ENCODE data around the gene CACNB2.

The CACNB2 gene

GRCh38 chr10:18297659-18298058 is 157.4 kb downstream of the CACNB2 start:
- Histone ChIP-seq H3K9ac (ENCODE audit: low read depth, low read length) (no peak overlapping the region), H3K4me3 (ENCODE audit: low read length) (no peak overlapping the region), H3K9me3 (ENCODE audit: insufficient read depth, low read depth, low read length) (no peaks in the 10 kb centered on the region), H3K4me1 (ENCODE audit: insufficient read depth, low read length) (peaks cover 3% of the 10 kb centered on the region; the same call in 1 of the 2 replicates), H3K27ac (ENCODE audit: low read depth, low read length) (no peak overlapping the region), H3K36me3 (ENCODE audit: insufficient read depth, low read length) (no peaks in the 10 kb centered on the region), H3K27me3 (ENCODE audit: insufficient read depth, low read length) (no peaks in the 10 kb centered on the region)
- 98% methylated on average over 5 of the region's 5 CpGs for WGBS

DNA sequence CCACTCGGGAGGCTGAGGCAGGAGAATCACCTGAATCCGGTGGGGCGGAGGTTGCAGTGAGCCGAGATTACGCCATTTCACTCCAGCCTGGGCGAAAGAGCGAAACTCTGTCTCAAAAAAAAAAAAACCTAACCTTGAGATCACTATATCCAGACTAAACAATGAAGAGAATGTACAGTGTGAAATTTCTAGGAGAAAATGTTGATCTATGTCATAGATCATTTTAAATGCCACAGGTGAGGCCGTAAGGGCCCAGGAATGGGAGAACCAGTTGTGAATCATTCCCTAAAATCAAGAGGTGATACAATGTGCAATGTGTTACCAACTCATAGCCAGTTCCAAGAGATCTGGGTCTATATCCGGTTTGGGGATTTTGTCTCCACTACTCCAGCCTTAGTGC is 158.0 kb downstream of the CACNB2 start:
- H3K9ac ChIP-seq (ENCODE audit: low read depth, low read length) = no peak overlapping the region
- H3K4me3 ChIP-seq (ENCODE audit: low read length) = no peak overlapping the region
- no peak overlapping the region for H3K27ac ChIP-seq (ENCODE audit: low read depth, low read length)
- no peaks in the 10 kb centered on the region for H3K36me3 ChIP-seq (ENCODE audit: insufficient read depth, low read length)
- H3K27me3 ChIP-seq (ENCODE audit: insufficient read depth, low read length) = no peaks in the 10 kb centered on the region
- WGBS = 93% methylated on average over 9 of the region's 9 CpGs
- peaks cover 3% of the 10 kb centered on the region; the same call in 1 of the 2 replicates for H3K4me1 ChIP-seq (ENCODE audit: insufficient read depth, low read length)
- no peaks in the 10 kb centered on the region for H3K9me3 ChIP-seq (ENCODE audit: insufficient read depth, low read depth, low read length)

- H3K9me3 ChIP-seq (ENCODE audit: insufficient read depth, low read depth, low read length) = no peaks in the 10 kb centered on the region
- no peaks in the 10 kb centered on the region for H3K4me1 ChIP-seq (ENCODE audit: insufficient read depth, low read length)
- WGBS = 94% methylated on average over 10 of the region's 12 CpGs
- H3K27me3 ChIP-seq (ENCODE audit: insufficient read depth, low read length) = no peaks in the 10 kb centered on the region
- no peaks in the 10 kb centered on the region for H3K36me3 ChIP-seq (ENCODE audit: insufficient read depth, low read length)
- no peak overlapping the region for H3K9ac ChIP-seq (ENCODE audit: low read depth, low read length)
- H3K4me3 ChIP-seq (ENCODE audit: low read length) = no peak overlapping the region
- H3K27ac ChIP-seq (ENCODE audit: low read depth, low read length) = no peak overlapping the region
These were observed 163.9 kb downstream of the CACNB2 start for GRCh38 chr10:18303851-18304801.

GRCh38 chr10:18306031-18306430 is 165.8 kb downstream of the CACNB2 start:
- Histone ChIP-seq H3K4me1 (ENCODE audit: insufficient read depth, low read length) (no peaks in the 10 kb centered on the region), H3K4me3 (ENCODE audit: low read length) (no peak overlapping the region), H3K36me3 (ENCODE audit: insufficient read depth, low read length) (no peaks in the 10 kb centered on the region), H3K27me3 (ENCODE audit: insufficient read depth, low read length) (no peaks in the 10 kb centered on the region), H3K9me3 (ENCODE audit: insufficient read depth, low read depth, low read length) (no peaks in the 10 kb centered on the region), H3K9ac (ENCODE audit: low read depth, low read length) (no peak overlapping the region), H3K27ac (ENCODE audit: low read depth, low read length) (no peak overlapping the region)
- WGBS = 95% methylated on average over 3 of the region's 3 CpGs

DNA sequence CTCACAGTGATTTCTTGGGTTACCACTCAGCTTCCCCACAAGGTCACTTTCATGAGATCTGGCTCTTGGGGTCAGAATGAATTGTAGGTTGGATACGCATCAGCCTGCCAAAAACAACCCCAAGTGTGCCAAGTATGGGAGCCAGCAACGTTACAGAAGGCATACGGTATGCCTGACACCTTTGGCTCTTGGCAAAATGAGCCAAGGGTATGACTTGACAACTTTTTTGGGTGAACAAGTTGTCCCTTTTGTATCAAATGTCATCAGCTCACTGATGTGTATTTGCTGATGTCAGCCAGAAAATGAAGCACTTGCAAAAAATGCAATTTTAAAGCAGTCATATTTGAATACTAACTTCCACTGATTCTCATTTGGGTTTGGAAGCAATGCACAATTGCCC is 168.4 kb downstream of the CACNB2 start:
- no peak overlapping the region for H3K27ac ChIP-seq (ENCODE audit: low read depth, low read length)

DNA sequence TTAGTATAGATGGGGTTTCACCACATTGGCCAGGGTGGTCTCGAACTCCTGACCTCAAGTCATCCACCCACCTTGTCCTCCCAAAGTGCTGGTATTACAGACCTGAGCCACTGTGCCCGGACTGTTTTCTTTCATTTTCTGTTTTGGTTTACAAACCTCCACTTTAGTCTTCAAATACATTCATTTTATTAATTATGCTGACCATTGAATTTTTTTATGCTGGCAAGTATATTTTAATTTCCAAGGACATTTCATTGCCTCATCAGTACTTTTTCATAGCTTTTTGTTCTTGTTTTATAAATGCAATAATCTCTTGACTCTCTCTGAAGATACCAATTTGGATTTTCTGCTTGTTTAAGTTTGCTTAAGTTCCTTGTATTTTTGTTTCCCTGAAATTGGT is 170.5 kb downstream of the CACNB2 start:
- Histone ChIP-seq H3K4me1 (ENCODE audit: insufficient read depth, low read length) (no peaks in the 10 kb centered on the region), H3K27ac (ENCODE audit: low read depth, low read length) (no peak overlapping the region), H3K4me3 (ENCODE audit: low read length) (no peak overlapping the region), H3K27me3 (ENCODE audit: insufficient read depth, low read length) (no peaks in the 10 kb centered on the region), H3K36me3 (ENCODE audit: insufficient read depth, low read length) (no peaks in the 10 kb centered on the region), H3K9ac (ENCODE audit: low read depth, low read length) (no peak overlapping the region), H3K9me3 (ENCODE audit: insufficient read depth, low read depth, low read length) (no peaks in the 10 kb centered on the region)
- WGBS = 89% methylated on average over 2 of the region's 2 CpGs

More for the DNA sequence above, 168.4 kb downstream of the CACNB2 start:
- Histone ChIP-seq H3K9me3 (ENCODE audit: insufficient read depth, low read depth, low read length) (no peaks in the 10 kb centered on the region), H3K27me3 (ENCODE audit: insufficient read depth, low read length) (no peaks in the 10 kb centered on the region), H3K36me3 (ENCODE audit: insufficient read depth, low read length) (no peaks in the 10 kb centered on the region), H3K4me3 (ENCODE audit: low read length) (no peak overlapping the region), H3K9ac (ENCODE audit: low read depth, low read length) (no peak overlapping the region), H3K4me1 (ENCODE audit: insufficient read depth, low read length) (no peaks in the 10 kb centered on the region)
- 94% methylated on average over 3 of the region's 3 CpGs for WGBS

GRCh38 chr10:18312374-18313139 is 172.3 kb downstream of the CACNB2 start:
- H3K9ac ChIP-seq (ENCODE audit: low read depth, low read length) = no peak overlapping the region
- H3K27me3 ChIP-seq (ENCODE audit: insufficient read depth, low read length) = no peaks in the 10 kb centered on the region
- no peaks in the 10 kb centered on the region for H3K36me3 ChIP-seq (ENCODE audit: insufficient read depth, low read length)
- H3K27ac ChIP-seq (ENCODE audit: low read depth, low read length) = no peak overlapping the region
- no peaks in the 10 kb centered on the region for H3K9me3 ChIP-seq (ENCODE audit: insufficient read depth, low read depth, low read length)
- no peaks in the 10 kb centered on the region for H3K4me1 ChIP-seq (ENCODE audit: insufficient read depth, low read length)
- 46% methylated on average over 6 of the region's 7 CpGs for WGBS
- no peak overlapping the region for H3K4me3 ChIP-seq (ENCODE audit: low read length)

DNA sequence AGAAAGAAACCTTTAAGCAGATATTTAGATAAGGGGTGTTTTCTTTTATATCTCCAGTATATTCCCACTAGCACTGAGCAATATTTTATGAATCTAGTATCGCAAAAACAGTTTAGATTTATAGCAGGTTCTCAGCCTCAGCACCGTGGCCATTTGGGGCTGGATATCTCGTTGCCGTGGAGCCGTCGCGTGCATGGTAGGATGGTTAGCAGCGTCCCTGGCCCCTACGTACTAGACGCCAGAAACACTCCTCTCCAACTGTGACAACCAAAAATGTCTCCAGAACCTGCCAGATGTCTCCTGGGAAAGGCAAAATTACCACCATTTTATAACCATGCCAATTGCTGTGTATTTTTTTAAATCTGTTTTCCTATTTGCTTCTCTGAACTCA is 172.9 kb downstream of the CACNB2 start:
- H3K27me3 ChIP-seq (ENCODE audit: insufficient read depth, low read length) = no peaks in the 10 kb centered on the region
- H3K36me3 ChIP-seq (ENCODE audit: insufficient read depth, low read length) = no peaks in the 10 kb centered on the region
- H3K9ac ChIP-seq (ENCODE audit: low read depth, low read length) = no peak overlapping the region
- no peak overlapping the region for H3K27ac ChIP-seq (ENCODE audit: low read depth, low read length)
- 93% methylated on average over 10 of the region's 10 CpGs for WGBS
- no peak overlapping the region for H3K4me3 ChIP-seq (ENCODE audit: low read length)
- no peaks in the 10 kb centered on the region for H3K9me3 ChIP-seq (ENCODE audit: insufficient read depth, low read depth, low read length)
- H3K4me1 ChIP-seq (ENCODE audit: insufficient read depth, low read length) = no peaks in the 10 kb centered on the region

DNA sequence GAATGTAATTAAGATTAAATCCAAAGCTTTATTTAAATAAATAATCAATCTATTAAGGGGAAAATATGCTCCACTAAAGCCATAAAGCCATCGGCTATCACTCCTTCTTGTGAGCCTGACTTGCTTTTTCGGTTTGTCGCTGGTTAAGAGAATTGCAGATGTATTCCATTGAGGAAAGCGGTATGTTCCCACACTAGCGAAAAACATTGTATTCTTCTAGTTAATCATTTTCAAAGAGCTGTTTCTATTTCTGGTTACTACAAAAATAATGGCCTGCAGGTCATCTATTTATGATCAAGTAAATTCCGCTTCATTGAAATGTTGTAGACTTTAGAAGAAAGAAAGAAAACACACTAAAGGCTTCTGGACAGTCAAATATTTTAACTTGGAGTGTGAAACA is 173.4 kb downstream of the CACNB2 start:
- H3K4me3 ChIP-seq (ENCODE audit: low read length) = no peak overlapping the region
- no peaks in the 10 kb centered on the region for H3K36me3 ChIP-seq (ENCODE audit: insufficient read depth, low read length)
- no peak overlapping the region for H3K27ac ChIP-seq (ENCODE audit: low read depth, low read length)
- 96% methylated on average over 4 of the region's 6 CpGs for WGBS
- no peaks in the 10 kb centered on the region for H3K9me3 ChIP-seq (ENCODE audit: insufficient read depth, low read depth, low read length)
- no peaks in the 10 kb centered on the region for H3K4me1 ChIP-seq (ENCODE audit: insufficient read depth, low read length)
- no peak overlapping the region for H3K9ac ChIP-seq (ENCODE audit: low read depth, low read length)
- H3K27me3 ChIP-seq (ENCODE audit: insufficient read depth, low read length) = no peaks in the 10 kb centered on the region

DNA sequence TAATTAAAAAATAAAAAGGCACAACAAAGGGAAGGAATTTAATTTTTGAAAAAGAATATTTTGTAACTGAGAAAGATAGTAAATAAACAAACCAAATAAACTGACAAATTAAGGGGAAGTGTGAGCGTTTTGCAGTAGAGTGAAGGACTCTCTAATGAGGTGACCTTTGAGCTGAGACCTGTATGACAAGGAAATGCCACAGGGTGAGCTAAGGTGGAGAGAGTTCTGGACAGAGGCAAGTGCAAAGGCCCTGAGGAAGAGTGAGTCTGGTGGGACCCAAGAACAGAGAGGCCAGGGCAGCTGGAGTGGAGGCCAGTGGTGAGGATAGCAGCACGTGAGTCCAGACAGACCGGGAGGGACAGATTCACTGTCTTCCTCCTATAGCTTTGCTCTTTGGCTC is 179.4 kb downstream of the CACNB2 start:
- Histone ChIP-seq H3K36me3 (ENCODE audit: insufficient read depth, low read length) (no peaks in the 10 kb centered on the region), H3K27me3 (ENCODE audit: insufficient read depth, low read length) (no peaks in the 10 kb centered on the region), H3K4me3 (ENCODE audit: low read length) (no peak overlapping the region), H3K27ac (ENCODE audit: low read depth, low read length) (no peak overlapping the region), H3K4me1 (ENCODE audit: insufficient read depth, low read length) (no peaks in the 10 kb centered on the region), H3K9ac (ENCODE audit: low read depth, low read length) (no peak overlapping the region), H3K9me3 (ENCODE audit: insufficient read depth, low read depth, low read length) (no peaks in the 10 kb centered on the region)
- WGBS = 92% methylated on average over 3 of the region's 3 CpGs

GRCh38 chr10:18321371-18321770 is 181.1 kb downstream of the CACNB2 start:
- Histone ChIP-seq H3K9ac (ENCODE audit: low read depth, low read length) (no peak overlapping the region), H3K9me3 (ENCODE audit: insufficient read depth, low read depth, low read length) (no peaks in the 10 kb centered on the region), H3K27me3 (ENCODE audit: insufficient read depth, low read length) (no peaks in the 10 kb centered on the region), H3K36me3 (ENCODE audit: insufficient read depth, low read length) (no peaks in the 10 kb centered on the region), H3K27ac (ENCODE audit: low read depth, low read length) (no peak overlapping the region), H3K4me3 (ENCODE audit: low read length) (no peak overlapping the region), H3K4me1 (ENCODE audit: insufficient read depth, low read length) (no peaks in the 10 kb centered on the region)
- WGBS = 100% methylated on average over 1 of the region's 1 CpG
